Parathyroid adenoma (tissue), 2 donors: Measurements from ENCODE around the gene MAN2A2.

Source experiments
- H2AFZ ChIP-seq: fragments of 300-600 bp; sonication (generic); one replicate; pipeline ENCODE4 v1.7.0; 2017; ENCODE audit warnings: antibody characterized with exemption, mild to moderate bottlenecking
- H3K27ac ChIP-seq: fragments of 300-600 bp; sonication (generic); one replicate; pipeline ENCODE4 v1.7.0; 2017
- H3K27me3 ChIP-seq: fragments of 300-600 bp; sonication (generic); one replicate; pipeline ENCODE4 v1.7.0; 2017; ENCODE audit warnings: low read length; ENCODE audit not compliant: control insufficient read depth, insufficient read depth
- H3K36me3 ChIP-seq: fragments of 300-600 bp; sonication (generic); one replicate; pipeline ENCODE4 v1.7.0; 2017; ENCODE audit warnings: low read length; ENCODE audit not compliant: control insufficient read depth, insufficient read depth
- H3K4me1 ChIP-seq: fragments of 300-600 bp; sonication (generic); one replicate; pipeline ENCODE4 v1.7.0; 2017; ENCODE audit warnings: control low read depth
- H3K4me2 ChIP-seq: fragments of 300-600 bp; sonication (generic); one replicate; pipeline ENCODE4 v1.7.0; 2017; ENCODE audit warnings: low read length
- H3K4me3 ChIP-seq: fragments of 300-600 bp; sonication (generic); one replicate; pipeline ENCODE4 v1.7.0; 2017; ENCODE audit warnings: low read depth, low read length
- H3K79me2 ChIP-seq: fragments of 300-600 bp; sonication (generic); one replicate; pipeline ENCODE4 v1.7.0; 2017; ENCODE audit warnings: control low read depth
- H3K9ac ChIP-seq: fragments of 300-600 bp; sonication (generic); one replicate; pipeline ENCODE4 v1.7.0; 2017; ENCODE audit warnings: mild to moderate bottlenecking
- H3K9me3 ChIP-seq: fragments of 300-600 bp; sonication (generic); one replicate; pipeline ENCODE4 v1.7.0; 2017; ENCODE audit warnings: low read length; ENCODE audit not compliant: control insufficient read depth
- TF ChIP-seq, protein P1 (sequence below): fragments of 300-600 bp; sonication (generic); IDR thresholded peaks from one replicate; pipeline ENCODE4 v1.7.0; 2017; ENCODE audit warnings: antibody characterized with exemption, mild to moderate bottlenecking
- donor health status: primary hyperparathyroidism.

Gene MAN2A2

DNA sequence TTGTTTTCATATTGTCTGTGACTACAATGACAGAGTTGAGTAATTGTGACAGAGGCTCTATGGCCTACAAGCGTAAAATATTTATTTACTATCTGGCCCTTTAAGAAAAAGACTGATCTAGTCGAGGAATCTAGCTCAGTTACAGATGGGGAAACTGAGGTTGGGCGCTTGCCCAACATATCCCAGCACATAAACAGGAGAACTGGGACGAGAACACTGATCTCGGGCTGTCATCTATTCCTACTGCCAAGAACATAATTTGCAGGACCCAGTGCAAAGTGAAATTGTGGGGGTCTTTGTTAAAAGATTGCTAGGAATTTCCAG lies 16.8 kb upstream of the MAN2A2 start:
- Histone ChIP-seq H2AFZ (no peak overlapping the region), H3K9ac (no peak overlapping the region), H3K9me3 (no peaks in the 10 kb centered on the region), H3K4me3 (no peak overlapping the region), H3K36me3 (no peaks in the 10 kb centered on the region), H3K79me2 (no peaks in the 10 kb centered on the region), H3K27ac (no peak overlapping the region), H3K4me1 (no peaks in the 10 kb centered on the region), H3K4me2 (no peak overlapping the region), H3K27me3 (no peaks in the 10 kb centered on the region)
- TF ChIP-seq, protein P1, sequence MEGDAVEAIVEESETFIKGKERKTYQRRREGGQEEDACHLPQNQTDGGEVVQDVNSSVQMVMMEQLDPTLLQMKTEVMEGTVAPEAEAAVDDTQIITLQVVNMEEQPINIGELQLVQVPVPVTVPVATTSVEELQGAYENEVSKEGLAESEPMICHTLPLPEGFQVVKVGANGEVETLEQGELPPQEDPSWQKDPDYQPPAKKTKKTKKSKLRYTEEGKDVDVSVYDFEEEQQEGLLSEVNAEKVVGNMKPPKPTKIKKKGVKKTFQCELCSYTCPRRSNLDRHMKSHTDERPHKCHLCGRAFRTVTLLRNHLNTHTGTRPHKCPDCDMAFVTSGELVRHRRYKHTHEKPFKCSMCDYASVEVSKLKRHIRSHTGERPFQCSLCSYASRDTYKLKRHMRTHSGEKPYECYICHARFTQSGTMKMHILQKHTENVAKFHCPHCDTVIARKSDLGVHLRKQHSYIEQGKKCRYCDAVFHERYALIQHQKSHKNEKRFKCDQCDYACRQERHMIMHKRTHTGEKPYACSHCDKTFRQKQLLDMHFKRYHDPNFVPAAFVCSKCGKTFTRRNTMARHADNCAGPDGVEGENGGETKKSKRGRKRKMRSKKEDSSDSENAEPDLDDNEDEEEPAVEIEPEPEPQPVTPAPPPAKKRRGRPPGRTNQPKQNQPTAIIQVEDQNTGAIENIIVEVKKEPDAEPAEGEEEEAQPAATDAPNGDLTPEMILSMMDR = no peak

DNA sequence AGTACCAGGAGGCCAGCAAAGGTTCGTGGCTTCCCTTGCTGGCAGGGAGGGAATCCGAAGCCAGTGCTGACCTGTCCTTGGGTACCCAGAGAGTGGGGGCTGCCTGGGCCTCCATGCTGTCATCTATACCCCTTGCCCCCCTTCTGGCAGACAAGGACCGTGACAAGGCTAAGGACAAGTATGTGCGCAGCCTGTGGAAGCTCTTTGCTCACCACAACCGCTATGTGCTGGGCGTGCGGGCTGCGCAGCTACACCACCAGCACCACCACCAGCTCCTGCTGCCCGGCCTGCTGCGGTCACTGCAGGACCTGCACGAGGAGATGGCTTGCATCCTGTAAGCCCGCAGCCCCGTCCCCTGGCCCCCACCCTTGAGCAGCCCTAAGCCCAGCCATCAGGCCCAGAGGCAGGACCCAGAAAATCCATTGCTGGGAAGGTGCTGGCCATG lies 16.0 kb upstream of the MAN2A2 start:
- no peak overlapping the region for H3K4me2 ChIP-seq
- H3K36me3 ChIP-seq = no peaks in the 10 kb centered on the region
- H3K79me2 ChIP-seq = no peaks in the 10 kb centered on the region
- TF ChIP-seq, protein P1 = no peak
- H2AFZ ChIP-seq = no peak overlapping the region
- no peaks in the 10 kb centered on the region for H3K27me3 ChIP-seq
- H3K27ac ChIP-seq = no peak overlapping the region
- no peak overlapping the region for H3K9ac ChIP-seq
- H3K9me3 ChIP-seq = no peaks in the 10 kb centered on the region
- no peak overlapping the region for H3K4me3 ChIP-seq
- no peaks in the 10 kb centered on the region for H3K4me1 ChIP-seq

DNA sequence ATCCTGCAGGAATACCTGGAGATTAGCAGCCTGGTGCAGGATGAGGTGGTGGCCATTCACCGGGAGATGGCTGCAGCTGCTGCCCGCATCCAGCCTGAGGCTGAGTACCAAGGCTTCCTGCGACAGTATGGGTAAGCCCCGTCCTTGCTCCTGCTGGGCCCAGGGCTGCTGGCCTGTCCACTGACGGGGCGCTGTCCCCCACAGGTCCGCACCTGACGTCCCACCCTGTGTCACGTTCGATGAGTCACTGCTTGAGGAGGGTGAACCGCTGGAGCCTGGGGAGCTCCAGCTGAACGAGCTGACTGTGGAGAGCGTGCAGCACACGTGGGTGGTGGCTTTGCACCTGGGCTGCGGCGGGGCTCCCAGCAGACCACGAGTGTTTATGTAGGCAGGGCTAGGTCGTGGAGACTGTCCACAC lies 13.8 kb upstream of the MAN2A2 start:
- Histone ChIP-seq H3K9me3 (no peaks in the 10 kb centered on the region), H3K4me3 (no peak overlapping the region), H3K27ac (no peak overlapping the region), H3K27me3 (no peaks in the 10 kb centered on the region), H3K9ac (no peak overlapping the region), H3K4me2 (no peak overlapping the region), H3K79me2 (no peaks in the 10 kb centered on the region), H2AFZ (no peak overlapping the region), H3K4me1 (no peaks in the 10 kb centered on the region), H3K36me3 (no peaks in the 10 kb centered on the region)
- TF ChIP-seq, protein P1 = no peak

DNA sequence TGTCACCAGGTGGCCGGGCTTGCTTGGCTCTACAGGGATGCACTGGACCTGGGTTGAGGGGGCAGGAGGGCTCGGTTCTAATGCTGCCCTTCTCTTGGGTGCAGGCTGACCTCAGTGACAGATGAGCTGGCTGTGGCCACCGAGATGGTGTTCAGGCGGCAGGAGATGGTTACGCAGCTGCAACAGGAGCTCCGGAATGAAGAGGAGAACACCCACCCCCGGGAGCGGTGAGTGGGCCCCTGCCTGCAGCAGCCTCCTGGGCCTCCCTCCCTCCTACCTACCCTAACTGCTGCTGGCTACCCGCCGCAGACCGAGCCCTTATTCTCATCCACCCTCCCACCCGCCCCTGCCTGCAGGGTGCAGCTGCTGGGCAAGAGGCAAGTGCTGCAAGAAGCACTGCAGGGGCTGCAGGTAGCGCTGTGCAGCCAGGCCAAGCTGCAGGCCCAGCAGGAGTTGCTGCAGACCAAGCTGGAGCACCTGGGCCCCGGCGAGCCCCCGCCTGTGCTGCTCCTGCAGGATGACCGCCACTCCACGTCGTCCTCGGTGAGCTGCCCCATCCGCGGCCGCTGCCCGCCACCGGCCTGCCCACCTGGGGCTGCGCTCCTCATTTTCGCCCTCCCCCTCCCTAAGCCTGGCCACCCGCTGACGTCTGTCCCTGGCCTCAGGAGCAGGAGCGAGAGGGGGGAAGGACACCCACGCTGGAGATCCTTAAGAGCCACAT lies 13.2 kb upstream of the MAN2A2 start:
- no peak overlapping the region for H3K9ac ChIP-seq
- no peaks in the 10 kb centered on the region for H3K36me3 ChIP-seq
- H2AFZ ChIP-seq = no peak overlapping the region
- H3K4me2 ChIP-seq = no peak overlapping the region
- H3K9me3 ChIP-seq = no peaks in the 10 kb centered on the region
- H3K79me2 ChIP-seq = no peaks in the 10 kb centered on the region
- no peaks in the 10 kb centered on the region for H3K27me3 ChIP-seq
- TF ChIP-seq, protein P1 = no peak
- H3K27ac ChIP-seq = no peak overlapping the region
- H3K4me3 ChIP-seq = no peak overlapping the region
- H3K4me1 ChIP-seq = no peaks in the 10 kb centered on the region

DNA sequence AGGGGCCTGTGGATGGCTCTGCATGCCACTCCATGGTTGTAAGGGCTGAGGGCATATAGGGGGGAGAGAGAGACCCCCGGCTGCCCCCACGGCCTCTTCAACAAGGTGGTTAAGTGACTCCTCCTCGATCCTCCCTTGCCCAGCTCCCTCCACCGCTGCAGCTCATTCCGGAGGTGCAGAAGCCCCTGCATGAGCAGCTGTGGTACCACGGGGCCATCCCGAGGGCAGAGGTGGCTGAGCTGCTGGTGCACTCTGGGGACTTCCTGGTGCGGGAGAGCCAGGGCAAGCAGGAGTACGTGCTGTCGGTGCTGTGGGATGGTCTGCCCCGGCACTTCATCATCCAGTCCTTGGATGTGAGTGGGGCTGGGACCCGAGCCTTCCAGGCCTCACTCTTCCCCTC lies 12.3 kb upstream of the MAN2A2 start:
- Histone ChIP-seq H2AFZ (no peak overlapping the region), H3K4me3 (no peak overlapping the region), H3K27me3 (no peaks in the 10 kb centered on the region), H3K9ac (no peak overlapping the region), H3K36me3 (no peaks in the 10 kb centered on the region), H3K4me2 (no peak overlapping the region), H3K4me1 (no peaks in the 10 kb centered on the region), H3K79me2 (no peaks in the 10 kb centered on the region), H3K27ac (no peak overlapping the region), H3K9me3 (no peaks in the 10 kb centered on the region)
- TF ChIP-seq, protein P1 = no peak
